Tibial nerve (tissue), 3 donors: ENCODE measurements around the gene TENM3.

Experiments used
- CTCF ChIP-seq, 5 experiments: fragments of 200-600 bp in 3 of 5; fragments of 450-650 bp in 2 of 5; sonication (generic) in 3 of 5; IDR thresholded peaks; one replicate each; pipeline ENCODE4 v1.5.1; 2016 to 2019; ENCODE audit warnings: antibody characterized with exemption in 5 of 5, mild to moderate bottlenecking in 3 of 5, moderate library complexity in 2 of 5
- POLR2A ChIP-seq, 2 donors: fragments of 450-650 bp; IDR thresholded peaks; one replicate each; pipeline ENCODE4 v1.6.1; 2017; ENCODE audit warnings: antibody characterized with exemption in 2 of 2, mild to moderate bottlenecking in 2 of 2, moderate library complexity in 2 of 2

- TF ChIP-seq CTCF (IDR thresholded peaks at IDR 0.05): no peak
- no peak for TF ChIP-seq POLR2A (IDR thresholded peaks at IDR 0.05)
Observed at GRCh38 chr4:182553653-182554052, 310.5 kb downstream of the TENM3 start.
